K562 (cell line): ENCODE measurements around the gene IDH1.

Experiments used
- POLR2A ChIP-seq: fragments of 450-650 bp; conservative IDR thresholded peaks from 2 replicates; pipeline ENCODE4 v1.6.1; 2016
- PTBP1 ChIP-seq: fragments of 200-400 bp; formaldehyde crosslinking; IDR thresholded peaks from 2 replicates; pipeline ENCODE4 v1.6.1; 2017; ENCODE audit warnings: low read depth, low read length
- ZNF707 ChIP-seq: fragments of 250-450 bp; sonication (Bioruptor Pico); conservative IDR thresholded peaks from 2 replicates; pipeline ENCODE4 v1.8.0; 2022; ENCODE audit warnings: inconsistent platforms, mild to moderate bottlenecking, moderate library complexity
- TF ChIP-seq, protein P1 (sequence below): fragments of 250-450 bp; sonication (Bioruptor Pico); IDR thresholded peaks from 2 replicates; pipeline ENCODE4 v1.5.0; 2021; ENCODE audit warnings: mild to moderate bottlenecking, borderline replicate concordance

GRCh38 chr2:208269091-208269490, 14.2 kb upstream of the IDH1 start:
- TF ChIP-seq PTBP1 (no peak), ZNF707 (CRISPR knock-in tag) (no peak), POLR2A (no peak)
- TF ChIP-seq, protein P1, sequence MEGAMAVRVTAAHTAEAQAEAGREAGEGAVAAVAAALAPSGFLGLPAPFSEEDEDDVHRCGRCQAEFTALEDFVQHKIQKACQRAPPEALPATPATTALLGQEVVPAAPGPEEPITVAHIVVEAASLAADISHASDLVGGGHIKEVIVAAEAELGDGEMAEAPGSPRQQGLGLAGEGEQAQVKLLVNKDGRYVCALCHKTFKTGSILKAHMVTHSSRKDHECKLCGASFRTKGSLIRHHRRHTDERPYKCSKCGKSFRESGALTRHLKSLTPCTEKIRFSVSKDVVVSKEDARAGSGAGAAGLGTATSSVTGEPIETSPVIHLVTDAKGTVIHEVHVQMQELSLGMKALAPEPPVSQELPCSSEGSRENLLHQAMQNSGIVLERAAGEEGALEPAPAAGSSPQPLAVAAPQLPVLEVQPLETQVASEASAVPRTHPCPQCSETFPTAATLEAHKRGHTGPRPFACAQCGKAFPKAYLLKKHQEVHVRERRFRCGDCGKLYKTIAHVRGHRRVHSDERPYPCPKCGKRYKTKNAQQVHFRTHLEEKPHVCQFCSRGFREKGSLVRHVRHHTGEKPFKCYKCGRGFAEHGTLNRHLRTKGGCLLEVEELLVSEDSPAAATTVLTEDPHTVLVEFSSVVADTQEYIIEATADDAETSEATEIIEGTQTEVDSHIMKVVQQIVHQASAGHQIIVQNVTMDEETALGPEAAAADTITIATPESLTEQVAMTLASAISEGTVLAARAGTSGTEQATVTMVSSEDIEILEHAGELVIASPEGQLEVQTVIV (CRISPR knock-in tag): no peak
